Forelimb muscle (tissue), 1 donor: ENCODE results near the gene DUS1L. TPM values are rescaled to one million over a fixed set of nuclear protein-coding genes. Genes with fewer than 3 reads are reported as not detected.
A peak's percentile ranks its signal among the peaks of the same experiment; 100 is the strongest.
"Not testable (repeated sequence)": the region's sequence is repeated elsewhere in the genome, so short reads cannot be mapped to it uniquely, and the experiment has no call there.

Source experiments
- DNase-seq: peaks from one replicate; pipeline ENCODE4 v3.0.0-alpha.2; 2013; ENCODE audit warnings: low read depth
- polyA plus RNA-seq: library from polyadenylated mRNA; unstranded; fragments of 120-200 nt; gene quantifications from one replicate; pipeline ENCODE4 v1.2.1, GENCODE V29; 2013; ENCODE audit not compliant: insufficient read length

Gene DUS1L
- polyA plus RNA-seq, 1 donor: 60.1 TPM

DNA sequence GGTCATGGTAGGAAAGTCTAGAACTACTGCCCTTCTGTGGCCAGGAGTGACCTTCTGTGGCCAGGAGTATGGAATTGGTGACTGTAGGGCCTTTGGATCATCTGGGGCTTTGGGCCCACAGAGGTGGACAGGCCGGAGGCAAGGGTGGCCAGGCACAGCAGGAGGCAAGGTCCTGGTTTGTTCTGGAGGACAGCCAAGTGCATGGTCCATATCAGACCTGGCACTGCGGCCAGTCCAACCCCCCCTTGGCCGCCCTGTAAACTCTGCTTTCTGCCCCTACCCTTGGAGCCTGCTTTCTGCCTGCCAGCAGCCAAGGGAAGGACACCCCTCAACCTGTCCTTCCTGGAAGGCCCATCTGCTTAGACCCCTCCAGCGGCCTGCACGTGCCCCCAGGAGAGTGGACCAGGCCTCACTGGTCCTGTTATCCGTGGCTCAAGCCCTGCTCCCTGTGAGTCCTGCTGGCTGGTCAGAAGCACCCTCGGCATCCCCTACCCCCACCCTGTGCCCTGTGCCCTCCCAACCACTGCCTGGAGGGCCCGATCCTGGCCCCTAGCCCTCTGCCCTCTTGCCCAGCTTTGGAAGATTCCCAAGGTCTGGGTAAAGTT is 25.8 kb downstream of the DUS1L start:
- no peak for DNase-seq

DNA sequence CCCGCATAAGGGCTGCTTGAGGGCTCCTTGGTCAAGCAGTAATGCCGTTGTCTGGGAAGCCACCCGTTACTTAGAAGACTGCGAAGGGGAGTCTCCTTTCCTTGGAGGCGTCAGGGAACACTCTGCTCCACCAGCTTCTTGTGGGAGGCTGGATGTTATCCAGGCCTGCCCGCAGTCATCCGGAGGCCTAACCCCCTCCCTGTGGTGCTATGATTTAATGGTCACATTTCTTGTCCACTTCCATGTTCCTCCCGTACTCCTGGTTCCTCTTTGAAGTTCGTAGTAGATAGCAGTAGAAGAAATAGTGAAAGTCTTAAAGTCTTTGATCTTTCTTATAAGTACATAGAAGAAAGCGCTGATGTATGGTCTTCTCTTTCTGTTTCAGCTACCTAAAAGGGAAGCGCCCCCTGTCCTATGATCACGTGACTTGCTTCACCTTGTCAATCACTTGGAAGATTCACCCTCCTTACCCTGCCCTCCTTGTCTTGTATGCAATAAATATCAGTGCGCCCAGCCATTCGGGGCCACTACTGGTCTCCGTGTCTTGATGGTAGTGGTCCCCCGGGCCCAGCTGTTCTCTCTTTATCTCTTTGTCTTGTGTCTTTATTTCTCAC is 26.7 kb downstream of the DUS1L start:
- DNase-seq: not testable (repeated sequence)

DNA sequence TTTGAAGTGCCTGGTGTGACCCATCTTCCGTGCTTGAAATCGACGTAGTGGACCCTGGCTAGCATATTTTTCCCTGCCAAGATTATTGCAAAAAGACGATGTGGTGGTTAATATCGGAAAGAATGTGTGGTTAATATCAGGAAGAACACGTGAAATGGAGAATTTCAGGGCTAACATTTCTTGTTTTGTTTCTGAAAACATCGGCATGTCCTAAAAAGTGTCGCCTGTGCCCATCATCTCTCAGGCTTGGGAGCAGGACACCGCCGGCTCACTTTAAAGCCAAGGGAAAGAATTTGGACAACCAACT is 27.8 kb downstream of the DUS1L start:
- no peak for DNase-seq

DNA sequence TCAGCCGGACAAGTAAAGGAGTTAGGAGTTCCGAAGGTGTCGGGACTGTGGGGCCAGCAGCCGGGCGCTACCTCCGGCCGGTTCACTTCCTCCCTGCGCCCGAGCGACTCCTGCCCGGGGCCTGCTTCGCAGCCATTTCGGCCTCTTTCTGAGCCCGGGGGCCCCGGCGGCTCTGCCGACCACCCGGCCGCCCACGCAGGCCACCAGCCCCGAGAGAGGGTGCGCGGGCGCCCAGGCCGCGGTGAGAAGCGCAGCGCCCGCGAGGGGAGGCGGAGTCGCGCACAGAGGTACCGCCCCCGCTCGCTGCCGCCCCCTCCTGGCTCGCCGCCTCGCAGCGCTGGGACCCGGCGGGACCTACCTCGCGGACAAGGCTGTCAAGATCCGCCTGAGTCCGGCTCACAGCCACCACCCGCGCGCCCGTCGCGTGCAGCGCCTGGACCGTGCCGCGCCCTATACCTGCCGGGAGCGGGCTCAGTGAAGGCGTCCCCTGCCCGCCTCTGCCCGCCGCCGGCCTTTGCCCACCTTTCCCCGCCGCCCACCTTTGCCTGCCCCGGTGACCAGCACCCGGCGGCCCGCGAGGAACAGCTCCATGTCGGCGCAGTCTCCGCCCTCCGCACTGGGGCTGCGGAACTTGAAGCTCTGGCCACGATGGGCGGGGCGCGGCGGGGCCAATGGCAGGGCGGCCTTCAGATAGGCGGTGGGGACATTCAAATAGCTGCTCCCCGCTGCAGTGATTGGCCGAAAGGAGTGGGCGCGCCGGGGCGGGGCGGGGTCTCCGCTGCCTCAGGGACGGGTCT is 28.3 kb downstream of the DUS1L start, which contains the start of gene DCXR:
Gene DCXR (minus strand): TSS at position 606 of the 797 bp plus-strand sequence. CDS start 15 bp downstream, at position 591.
- DNase-seq: peak; percentile 63

DNA sequence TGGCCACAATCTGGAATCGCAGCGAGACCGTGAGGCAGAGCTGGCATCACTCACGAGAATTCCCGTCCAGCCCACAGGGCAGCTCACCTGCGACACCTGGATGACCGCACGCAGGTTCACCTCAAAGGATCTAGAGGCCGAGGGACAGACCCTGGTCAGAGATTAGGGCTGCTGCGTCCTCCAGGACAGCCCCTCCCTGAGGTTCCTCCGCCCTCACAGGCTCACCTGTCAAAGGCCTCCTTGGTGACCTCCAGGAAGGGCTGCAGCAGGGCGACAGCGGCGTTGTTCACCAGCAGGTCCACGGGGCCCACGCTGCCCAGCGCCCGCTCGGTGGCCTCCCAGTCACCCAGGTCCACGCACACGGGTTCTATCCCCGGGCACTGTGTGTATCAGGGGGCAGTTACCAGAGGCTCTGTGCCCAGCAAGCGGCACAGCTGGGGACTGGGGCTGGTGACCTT is 28.9 kb downstream of the DUS1L start:
- DNase-seq: no peak

DNA sequence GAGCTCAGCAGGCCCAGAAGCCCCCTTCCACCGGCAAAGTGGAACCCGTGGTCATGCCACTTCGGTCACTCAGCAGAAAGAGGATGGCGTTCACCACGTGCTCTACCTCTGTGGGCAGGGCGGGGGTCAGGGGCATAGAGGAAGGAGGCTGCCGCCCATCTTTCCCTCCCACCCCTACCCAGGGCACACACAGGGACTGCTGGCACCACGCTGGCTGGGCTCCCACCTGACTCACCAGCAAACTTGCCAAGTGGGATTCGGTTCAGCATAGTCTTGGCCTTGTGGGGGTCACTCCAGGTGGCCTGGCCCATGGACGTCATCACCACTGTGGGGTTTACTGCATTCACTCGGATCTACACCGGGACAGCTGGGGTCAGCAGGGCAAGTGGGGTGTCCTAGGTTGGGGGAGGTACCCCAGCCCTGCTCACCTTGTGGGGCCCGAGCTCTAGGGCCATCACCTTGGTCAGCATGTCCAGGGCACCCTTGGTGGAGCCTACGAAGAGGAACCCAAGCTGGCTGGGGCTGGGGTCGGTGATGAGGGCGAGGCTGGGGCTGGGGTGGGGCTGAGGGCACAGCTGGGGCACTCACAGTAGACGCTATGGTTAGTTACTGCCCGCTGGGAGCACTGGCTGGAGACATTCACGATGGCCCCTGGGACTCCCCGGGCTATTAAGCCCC is 29.5 kb downstream of the DUS1L start:
- no peak for DNase-seq

DNA sequence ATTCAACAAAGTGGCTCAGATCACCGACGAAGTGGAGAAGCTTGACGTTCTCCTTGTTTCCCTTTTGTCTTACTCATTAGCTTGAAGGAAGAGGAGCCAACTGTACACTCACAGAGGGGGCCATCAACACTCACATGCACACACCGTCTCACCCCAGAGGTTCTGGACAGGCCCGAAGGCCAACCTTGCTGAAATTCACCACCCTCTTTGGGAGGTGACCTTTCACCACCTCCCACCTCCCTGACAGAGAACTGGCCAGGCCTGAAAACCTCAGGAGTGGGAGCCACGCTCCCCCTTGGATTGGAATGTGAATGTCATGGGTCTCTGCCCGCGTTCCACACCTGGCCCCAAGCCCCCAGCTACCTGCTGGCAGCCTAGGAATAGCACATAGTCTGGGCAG is 30.1 kb downstream of the DUS1L start:
- no peak for DNase-seq

DNA sequence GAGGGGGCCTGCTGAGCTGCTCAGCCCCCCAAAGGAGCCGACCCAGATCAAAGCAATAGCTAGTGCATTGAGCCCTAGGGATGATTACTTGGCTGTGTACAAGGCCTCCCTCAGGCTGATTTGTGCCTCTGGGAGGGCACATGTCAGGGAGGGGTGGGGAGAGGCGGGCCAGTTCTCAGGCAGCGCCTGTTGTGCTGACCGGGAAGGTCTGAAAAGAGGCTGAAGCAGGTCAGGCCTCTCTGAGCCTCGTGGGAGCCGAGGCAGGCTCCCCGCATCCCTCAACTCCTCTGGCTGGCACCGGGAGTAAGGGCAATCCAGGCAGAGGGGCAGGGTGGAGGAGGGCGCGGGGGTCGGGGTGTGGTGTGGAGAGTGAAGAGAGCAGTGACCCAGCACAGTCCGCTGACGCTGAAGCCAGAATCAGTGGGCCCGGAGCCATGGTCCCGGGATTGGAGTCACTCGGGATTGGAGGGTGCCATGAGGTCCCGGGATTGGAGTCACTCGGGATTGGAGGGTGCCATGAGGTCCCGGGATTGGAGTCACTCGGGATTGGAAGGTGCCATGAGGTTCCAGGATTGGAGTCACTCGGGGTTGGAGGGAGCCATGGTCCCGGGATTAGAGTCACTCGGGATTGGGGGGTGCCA is 31.1 kb downstream of the DUS1L start:
- no peak for DNase-seq

DNA sequence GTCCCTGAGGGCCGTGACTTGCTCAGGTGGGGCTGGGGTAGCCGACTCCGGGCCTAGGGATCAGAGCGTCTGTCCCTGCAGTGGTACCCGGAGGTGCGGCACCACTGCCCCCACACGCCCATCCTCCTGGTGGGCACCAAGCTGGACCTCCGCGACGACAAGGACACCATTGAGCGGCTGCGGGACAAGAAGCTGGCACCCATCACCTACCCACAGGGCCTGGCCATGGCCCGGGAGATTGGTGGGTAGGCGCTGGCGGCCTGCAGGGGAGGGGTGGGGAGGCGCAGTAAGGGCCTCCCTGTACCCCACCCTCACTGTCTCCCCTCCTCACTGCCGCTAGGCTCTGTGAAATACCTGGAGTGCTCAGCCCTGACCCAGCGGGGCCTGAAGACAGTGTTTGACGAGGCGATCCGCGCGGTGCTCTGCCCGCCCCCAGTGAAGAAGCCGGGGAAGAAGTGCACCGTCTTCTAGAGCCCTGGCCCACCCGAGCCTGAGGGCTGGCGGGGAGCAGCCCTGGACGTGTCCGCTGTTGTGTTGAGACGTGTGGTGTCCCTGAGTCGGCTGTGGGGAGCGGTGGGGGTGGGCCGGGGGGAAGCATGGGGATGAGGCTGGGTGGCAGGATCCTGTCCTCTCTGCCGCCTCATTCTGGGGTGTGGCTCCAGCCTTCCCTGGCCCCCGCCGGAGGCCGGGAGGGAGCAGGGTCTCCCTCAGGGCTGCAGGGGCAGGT is 32.1 kb downstream of the DUS1L start:
- DNase-seq: no peak

DNA sequence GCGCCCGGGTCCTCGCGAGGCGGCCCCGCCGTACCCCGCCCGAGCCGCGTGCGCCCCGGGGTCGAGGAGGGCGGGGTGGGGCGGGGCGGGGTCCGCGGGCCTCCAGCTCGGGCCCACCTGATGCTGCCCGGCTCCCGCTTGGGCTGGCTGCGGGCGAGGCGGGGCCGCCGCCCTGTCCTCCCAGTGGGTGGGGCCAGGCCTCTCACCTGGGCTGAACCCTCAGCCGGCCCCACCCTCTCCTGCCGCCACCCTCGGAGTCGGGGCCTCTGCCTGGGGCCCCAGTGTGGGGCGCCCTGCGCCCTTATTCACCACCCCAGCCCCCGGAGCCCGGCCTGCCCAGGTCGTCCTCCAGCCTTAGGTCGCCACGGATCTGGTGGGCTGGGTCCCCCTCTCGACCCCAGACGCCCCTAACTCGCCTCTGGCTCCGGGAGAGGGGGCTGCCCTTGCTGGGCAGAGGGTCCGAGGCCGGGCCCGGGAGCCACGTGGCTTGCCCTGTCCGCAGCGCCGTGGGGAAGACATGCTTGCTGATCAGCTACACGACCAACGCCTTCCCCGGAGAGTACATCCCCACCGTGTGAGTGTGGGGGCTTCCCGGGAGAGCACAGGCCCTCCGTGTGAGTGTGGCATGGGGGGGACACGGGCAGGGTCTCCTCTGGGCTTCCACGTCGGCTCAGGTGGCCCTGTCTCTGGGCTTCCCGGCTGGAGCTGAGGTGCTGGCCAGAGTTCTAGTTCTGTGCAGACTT is 33.5 kb downstream of the DUS1L start:
- DNase-seq: no peak

DNA sequence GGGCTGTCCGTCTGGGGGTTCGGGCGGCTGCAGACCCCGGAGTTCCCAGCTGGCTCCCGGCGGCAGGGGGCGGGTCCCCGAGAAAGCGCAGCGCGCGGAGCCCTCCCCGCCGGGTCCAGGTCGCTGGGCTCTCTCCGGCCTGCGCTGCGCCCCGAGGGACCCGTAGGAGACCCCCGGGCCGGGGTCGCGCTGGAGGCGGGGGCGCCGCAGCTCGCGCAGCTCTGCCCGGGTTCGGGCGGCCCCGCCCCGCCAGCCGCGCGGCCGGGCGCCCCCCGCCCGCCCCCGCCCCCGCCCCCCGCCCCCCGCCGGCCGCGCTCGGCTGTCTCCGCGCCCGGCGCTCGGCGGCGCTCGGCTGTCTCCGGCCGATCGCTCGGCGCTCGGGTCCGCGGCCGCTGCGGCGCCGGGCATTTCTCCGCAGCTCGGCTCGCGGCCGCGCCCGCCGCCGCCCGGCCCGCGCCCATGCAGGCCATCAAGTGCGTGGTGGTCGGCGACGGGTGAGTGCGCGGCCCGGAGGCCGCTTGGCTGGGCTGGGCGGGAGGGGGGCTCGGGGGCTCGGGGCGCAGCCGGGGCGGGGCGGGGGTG is 34.2 kb downstream of the DUS1L start, which contains the start of gene RAC3:
Gene RAC3 (plus strand): TSS at position 376 of the 582 bp plus-strand sequence. CDS start 84 bp downstream, at position 460.
- no peak for DNase-seq

DNA sequence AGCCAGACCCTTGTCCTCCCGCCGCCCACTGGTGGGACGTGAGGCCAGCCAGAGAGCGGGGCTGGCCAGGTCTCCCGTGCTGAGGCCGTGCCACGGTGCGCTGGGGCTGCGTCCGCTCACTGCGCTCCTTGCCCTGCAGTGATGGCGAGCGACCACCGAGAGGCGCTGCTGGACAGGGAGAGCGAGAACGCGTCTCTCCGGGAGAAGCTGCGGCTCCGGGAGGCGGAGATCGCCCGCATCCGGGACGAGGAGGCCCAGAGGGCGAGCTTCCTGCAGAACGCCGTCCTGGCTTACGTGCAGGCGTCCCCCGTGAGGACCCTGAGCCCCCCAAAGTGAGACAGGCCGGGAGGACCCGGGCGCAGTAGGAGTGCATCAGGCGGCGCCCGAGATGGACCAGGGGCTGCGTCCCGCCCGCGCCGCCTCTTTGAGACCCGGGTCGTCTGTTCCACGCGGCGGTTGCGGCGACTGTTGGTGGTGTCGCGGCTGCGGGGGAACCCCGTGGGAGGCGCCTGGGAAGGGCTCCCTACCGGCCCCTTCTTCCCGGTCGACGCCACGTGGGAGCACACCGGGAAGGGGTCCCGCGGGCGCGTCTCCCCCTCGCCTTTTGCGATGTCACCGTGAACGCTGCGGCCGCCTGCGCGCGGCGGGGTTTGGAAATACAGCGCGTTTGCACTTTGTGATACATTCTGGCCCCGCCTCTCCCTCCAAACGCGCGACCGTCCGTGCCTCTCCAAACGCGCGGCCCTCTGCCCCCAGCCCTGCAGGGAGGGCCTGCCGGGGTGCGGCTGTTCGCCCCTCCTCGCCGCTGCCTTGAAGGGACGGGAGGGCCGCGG is 34.9 kb downstream of the DUS1L start:
- peak; percentile 41 for DNase-seq

DNA sequence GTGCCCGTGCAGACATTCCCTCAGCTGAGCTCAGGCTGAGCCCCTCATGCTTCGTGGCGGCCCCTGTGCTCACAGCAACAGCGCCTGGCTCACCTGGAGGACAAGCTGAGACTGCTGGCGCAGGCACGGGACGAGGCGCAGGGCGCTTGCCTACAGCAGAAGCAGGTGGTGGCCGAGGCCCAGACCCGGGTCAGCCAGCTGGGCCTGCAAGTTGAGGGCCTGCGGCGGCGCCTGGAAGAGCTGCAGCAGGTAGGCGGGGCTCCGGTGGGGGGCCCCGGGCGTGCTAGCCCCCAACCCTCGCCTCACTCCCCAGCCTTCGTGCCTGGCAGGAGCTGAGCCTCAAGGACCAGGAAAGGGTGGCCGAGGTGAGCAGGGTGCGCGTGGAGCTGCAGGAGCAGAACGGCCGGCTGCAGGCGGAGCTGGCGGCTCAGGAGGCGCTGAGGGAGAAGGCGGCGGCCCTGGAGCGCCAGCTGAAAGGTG is 35.6 kb downstream of the DUS1L start:
- no peak for DNase-seq

DNA sequence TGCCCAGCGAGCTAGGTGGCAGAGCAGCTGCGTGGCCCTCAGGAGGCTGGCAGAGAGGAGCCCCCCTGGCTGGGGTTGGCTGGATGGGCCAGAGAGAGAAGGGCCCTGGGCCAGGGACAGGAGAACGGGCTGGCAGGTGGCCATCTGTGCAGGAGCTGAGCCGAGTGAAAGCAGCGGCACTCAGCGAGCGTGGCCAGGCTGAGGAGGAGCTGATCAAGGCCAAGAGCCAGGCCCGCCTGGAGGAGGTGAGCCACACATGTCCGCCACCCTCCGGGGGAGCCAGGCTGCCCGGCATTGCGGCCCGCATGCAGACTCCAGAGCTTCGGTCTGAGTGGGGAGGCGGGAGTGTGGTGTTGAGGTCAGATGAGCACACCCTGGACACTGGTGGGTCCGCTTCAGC is 36.2 kb downstream of the DUS1L start:
- no peak for DNase-seq

DNA sequence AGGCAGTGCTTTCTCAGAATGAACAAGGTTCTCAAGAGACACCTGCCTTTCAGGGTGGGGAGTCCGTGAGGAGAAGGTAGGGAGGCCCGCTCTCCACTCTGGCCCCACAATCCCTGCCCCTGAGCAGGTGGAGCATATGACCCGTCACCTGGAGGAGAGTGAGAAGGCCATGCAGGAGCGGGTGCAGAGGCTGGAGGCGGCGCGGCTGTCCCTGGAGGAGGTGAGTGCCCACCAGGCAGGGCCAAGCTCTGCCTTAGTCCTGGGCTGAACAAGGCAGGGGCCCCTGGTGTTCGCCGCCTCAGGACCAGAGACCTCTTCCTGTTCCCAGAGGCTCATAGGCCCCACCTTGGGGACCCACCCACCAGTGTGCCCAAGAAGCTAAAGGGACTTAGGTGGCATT is 36.6 kb downstream of the DUS1L start:
- DNase-seq: no peak

DNA sequence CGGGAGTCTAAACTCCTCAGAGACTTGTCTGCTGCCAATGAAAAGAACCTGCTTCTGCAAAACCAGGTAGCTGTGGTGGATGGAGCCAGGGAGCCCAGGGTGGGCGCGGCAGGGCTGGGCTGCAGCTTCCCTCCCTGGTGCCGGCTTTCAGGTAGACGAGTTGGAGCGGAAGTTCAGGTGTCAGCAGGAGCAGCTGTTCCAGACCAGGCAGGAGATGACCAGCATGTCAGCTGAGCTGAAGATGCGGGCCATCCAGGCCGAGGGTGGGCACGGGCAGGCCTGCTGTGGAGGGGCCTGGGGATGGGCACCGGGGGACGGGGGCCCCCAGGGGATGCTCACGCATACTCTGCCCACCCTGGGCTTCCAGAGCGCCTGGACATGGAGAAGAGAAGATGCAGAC is 37.4 kb downstream of the DUS1L start:
- DNase-seq: no peak

DNA sequence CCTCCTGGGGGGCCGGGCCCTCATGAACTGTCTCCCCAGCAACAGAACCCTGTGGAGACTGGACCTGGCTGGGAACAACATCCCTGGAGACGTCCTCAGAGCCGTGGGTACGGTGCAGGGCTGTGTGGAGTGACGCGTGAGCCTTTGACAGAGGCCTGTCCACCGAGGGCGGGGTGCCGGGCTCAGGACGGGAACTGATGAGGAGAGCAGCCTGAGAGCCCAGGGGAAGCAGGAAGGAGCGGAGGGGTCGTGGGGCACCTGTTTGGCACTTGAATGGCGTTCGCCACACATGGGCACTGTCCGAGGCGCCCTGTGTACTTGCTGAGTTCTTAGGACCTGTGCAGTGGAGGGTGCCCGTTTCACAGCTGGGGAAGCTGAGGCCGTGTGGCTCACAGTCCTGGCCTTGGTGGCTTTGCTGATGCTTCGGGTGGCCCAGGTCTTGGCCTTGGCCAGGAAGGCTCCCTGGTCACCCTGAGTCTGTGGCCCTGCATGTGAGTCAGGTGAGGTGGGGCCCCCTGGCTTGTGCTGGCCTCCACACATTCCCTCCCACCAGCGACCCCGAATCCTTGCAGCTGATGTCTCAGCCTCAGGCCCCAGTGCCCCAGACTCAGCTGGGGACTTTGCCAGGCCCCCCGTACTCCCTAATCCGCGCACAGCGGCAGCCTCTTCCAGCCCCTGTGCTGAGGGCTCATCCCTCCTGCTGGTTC is 40.0 kb downstream of the DUS1L start:
- DNase-seq: no peak

DNA sequence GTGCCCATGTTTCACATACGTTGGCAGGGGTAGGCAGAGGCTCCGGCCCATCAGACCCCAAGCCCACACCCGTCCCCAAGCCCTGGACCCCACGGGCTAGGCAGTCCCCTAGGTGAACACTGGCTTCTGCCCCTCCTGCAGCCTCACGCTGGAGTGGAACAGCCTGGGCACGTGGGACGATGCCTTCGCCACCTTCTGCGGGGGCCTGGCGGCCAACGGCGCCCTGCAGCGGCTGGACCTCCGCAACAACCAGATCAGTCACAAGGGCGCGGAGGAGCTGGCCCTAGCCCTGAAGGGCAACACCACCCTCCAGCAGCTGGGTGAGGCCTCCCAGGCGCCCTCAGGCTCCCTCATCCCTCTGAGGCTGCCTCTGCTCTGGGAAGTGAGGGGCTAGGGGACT is 40.7 kb downstream of the DUS1L start:
- no peak for DNase-seq
